CD14-positive monocyte (primary cell): ENCODE results near the gene CDHR2. TPM values are rescaled to one million over a fixed set of nuclear protein-coding genes. Genes with fewer than 3 reads are reported as not detected.

Experiments used
- DNase-seq, 3 donors: peaks; one replicate each; pipeline ENCODE4 v3.0.0-alpha.2; 2011 to 2022
- H2AFZ ChIP-seq: 2 replicates; pipeline ENCODE4 v1.6.0; 2012; ENCODE audit warnings: mild to moderate bottlenecking, low read depth, low read length, inconsistent platforms; ENCODE audit not compliant: insufficient read depth, poor library complexity, severe bottlenecking
- H3K27ac ChIP-seq, 2 donors: 1 replicate in 1 of 2; 2 replicates in 1 of 2; pipeline ENCODE4 v1.5.1; 2012 to 2013; ENCODE audit warnings: low read length in 2 of 2, control low read depth in 1 of 2, inconsistent platforms in 1 of 2, low read depth in 1 of 2, mild to moderate bottlenecking in 1 of 2
- H3K27me3 ChIP-seq, 2 donors: one replicate each; pipeline versions ENCODE4 v1.6.0 to v1.6.1; 2011 to 2013; ENCODE audit warnings: low read length in 2 of 2; ENCODE audit not compliant: control insufficient read depth in 2 of 2, insufficient read depth in 2 of 2
- H3K36me3 ChIP-seq, 2 donors: replicated peaks in 1 of 2; 1 replicate in 1 of 2; 2 replicates in 1 of 2; pipeline versions ENCODE4 v1.5.1 to v1.6.1; 2012 to 2013; ENCODE audit warnings: low read length in 2 of 2, control low read depth in 1 of 2, inconsistent platforms in 1 of 2, mild to moderate bottlenecking in 1 of 2; ENCODE audit not compliant: insufficient read depth in 2 of 2, control insufficient read depth in 1 of 2
- H3K4me1 ChIP-seq, 2 donors: 1 replicate in 1 of 2; 2 replicates in 1 of 2; pipeline versions ENCODE4 v1.5.1 to v1.6.1; 2012 to 2013; ENCODE audit warnings: low read length in 2 of 2, control low read depth in 1 of 2, inconsistent platforms in 1 of 2, mild to moderate bottlenecking in 1 of 2, moderate library complexity in 1 of 2; ENCODE audit not compliant: insufficient read depth in 2 of 2, control insufficient read depth in 1 of 2
- H3K4me2 ChIP-seq: replicated peaks from 2 replicates; pipeline ENCODE3; 2012; ENCODE audit warnings: low read length, moderate library complexity, mild to moderate bottlenecking; ENCODE audit not compliant: poor library complexity, severe bottlenecking; ENCODE audit errors: extremely low read depth
- H3K4me3 ChIP-seq, 3 experiments: fragments of 200-600 bp in 1 of 3; sonication (generic) in 1 of 3; replicated peaks in 1 of 3; 1 replicate in 2 of 3; 2 replicates in 1 of 3; pipeline ENCODE4 v1.5.1; 2011 to 2013; ENCODE audit warnings: low read length in 3 of 3, mild to moderate bottlenecking in 3 of 3, control low read depth in 2 of 3, low read depth in 2 of 3, inconsistent platforms in 1 of 3, moderate library complexity in 1 of 3
- H3K79me2 ChIP-seq: 2 replicates; pipeline ENCODE4 v1.6.0; 2012; ENCODE audit warnings: mild to moderate bottlenecking, control low read depth, inconsistent platforms, low read length, moderate library complexity; ENCODE audit not compliant: insufficient read depth
- H3K9ac ChIP-seq: 2 replicates; pipeline ENCODE4 v1.6.0; 2017; ENCODE audit warnings: low read length, mild to moderate bottlenecking; ENCODE audit not compliant: insufficient read depth, poor library complexity, severe bottlenecking
- H3K9me3 ChIP-seq, 2 donors: replicated peaks in 1 of 2; 1 replicate in 1 of 2; 2 replicates in 1 of 2; pipeline versions ENCODE4 v1.5.1 to v1.6.1; 2012 to 2013; ENCODE audit warnings: low read length in 2 of 2, control low read depth in 1 of 2; ENCODE audit not compliant: control insufficient read depth in 1 of 2, insufficient read depth in 1 of 2
- H4K20me1 ChIP-seq: 2 replicates; pipeline ENCODE4 v1.6.0; 2012; ENCODE audit warnings: mild to moderate bottlenecking, low read length, control low read depth, moderate library complexity; ENCODE audit not compliant: insufficient read depth
- H3K27ac Mint-ChIP-seq, 7 donors: one replicate each; pipeline ENCODE4 v1.8.0; 2020; ENCODE audit warnings: mild to moderate bottlenecking in 7 of 7, mixed read lengths in 7 of 7, moderate library complexity in 6 of 7, inconsistent platforms in 2 of 7
- H3K27me3 Mint-ChIP-seq, 3 donors: one replicate each; pipeline ENCODE4 v1.8.0; 2021 to 2022; ENCODE audit warnings: low read depth in 3 of 3, mild to moderate bottlenecking in 3 of 3, mixed read lengths in 3 of 3, moderate library complexity in 3 of 3, inconsistent platforms in 1 of 3
- H3K36me3 Mint-ChIP-seq, 2 donors: one replicate each; pipeline ENCODE4 v1.8.0; 2020; ENCODE audit warnings: mixed read lengths in 2 of 2, inconsistent platforms in 1 of 2, mild to moderate bottlenecking in 1 of 2
- H3K4me1 Mint-ChIP-seq: one replicate; pipeline ENCODE4 v1.8.0; 2020; ENCODE audit warnings: mild to moderate bottlenecking, mixed read lengths
- H3K4me3 Mint-ChIP-seq, 2 donors: one replicate each; pipeline ENCODE4 v1.8.0; 2020; ENCODE audit warnings: mild to moderate bottlenecking in 2 of 2, mixed read lengths in 2 of 2, moderate library complexity in 1 of 2
- H3K9me3 Mint-ChIP-seq, 7 donors: one replicate each; pipeline ENCODE4 v1.8.0; 2020 to 2022; ENCODE audit warnings: mixed read lengths in 7 of 7, mild to moderate bottlenecking in 6 of 7, moderate library complexity in 6 of 7, inconsistent platforms in 2 of 7
- CTCF ChIP-seq: fragments of 200-600 bp; IDR thresholded peaks from one replicate; pipeline ENCODE4 v1.8.0; 2022; ENCODE audit warnings: antibody characterized with exemption, mild to moderate bottlenecking
- WGBS: methylation state at CpG from one replicate; pipeline ENCODE4 v1.1.5; 2013; ENCODE audit warnings: missing lambda C conversion rate; ENCODE audit not compliant: insufficient coverage; 5-methylcytosine and 5-hydroxymethylcytosine counted together
- intact Hi-C, 2 donors: fragments of 100-400 bp; cut with micrococcal nuclease; formaldehyde crosslinking; loops; one replicate each; pipeline versions ENCODE4 v1.15.0 to v1.15.1; 2023
- polyA plus RNA-seq, 3 donors: library from polyadenylated mRNA; depleted of rRNA in 1 of 3; unstranded in 2 of 3; stranded (reverse) in 1 of 3; fragments of 300-500 nt in 2 of 3; fragments of >200 nt in 1 of 3; fragmentation: Illumina TruSeq in 2 of 3; gene quantifications; 1 replicate in 2 of 3; 2 replicates in 1 of 3; pipeline ENCODE4 v1.2.3, GENCODE V29; 2012 to 2021

Gene CDHR2
- polyA plus RNA-seq, 3 donors: 0.12 TPM; not detected in 2

DNA sequence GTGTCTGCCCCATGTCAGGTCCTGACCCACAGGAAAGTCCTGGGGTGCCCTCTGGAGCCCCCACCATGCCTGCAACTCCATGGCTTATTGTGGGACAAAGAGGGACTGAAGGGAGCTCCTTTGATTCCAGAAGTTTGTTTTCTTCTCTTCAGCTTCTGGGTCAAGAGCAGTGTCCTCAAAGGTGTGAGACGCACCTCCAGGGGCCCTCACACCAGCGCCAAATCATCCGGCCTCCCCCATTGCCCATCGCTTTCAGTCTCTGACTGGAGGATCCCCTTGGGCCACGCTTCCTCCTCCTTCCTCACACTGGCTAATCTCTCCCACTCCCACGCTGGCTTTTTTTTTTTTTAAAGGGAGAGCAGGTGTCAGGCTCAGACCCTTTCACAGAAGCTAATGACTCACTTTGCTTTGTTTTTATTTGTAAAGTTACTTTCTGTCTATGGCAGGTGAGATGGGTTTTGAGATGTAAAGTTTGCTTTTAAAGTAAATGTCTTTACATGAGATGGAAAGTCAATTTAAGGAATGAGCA is 16.7 kb downstream of the CDHR2 start:
- peaks cover 0 to 6% (median 2%) of the 10 kb centered on the region in 7 donors for H3K9me3 Mint-ChIP-seq
- H3K36me3 ChIP-seq: no peaks in the 10 kb centered on the region
- no peaks in the 10 kb centered on the region for H3K4me1 Mint-ChIP-seq
- no peaks in the 10 kb centered on the region for H4K20me1 ChIP-seq
- H3K36me3 Mint-ChIP-seq: no peaks in the 10 kb centered on the region
- no peak overlapping the region for H3K4me3 Mint-ChIP-seq
- no peaks in the 10 kb centered on the region for H3K4me1 ChIP-seq
- H3K4me3 ChIP-seq: no peak overlapping the region
- H3K27ac ChIP-seq: no peak overlapping the region
- H3K9me3 ChIP-seq: peaks cover 0 to 3% of the 10 kb centered on the region in 2 donors
- no peak overlapping the region for H3K4me2 ChIP-seq
- no peak overlapping the region for H2AFZ ChIP-seq
- H3K79me2 ChIP-seq: no peaks in the 10 kb centered on the region
- peak overlapping the region in 1 of 7 donors; percentile 37 for H3K27ac Mint-ChIP-seq
- intact Hi-C loops: no loop called here
- DNase-seq: no peak
- H3K9ac ChIP-seq: no peak overlapping the region
- TF ChIP-seq CTCF: no peak
- H3K27me3 ChIP-seq: no peaks in the 10 kb centered on the region
- H3K27me3 Mint-ChIP-seq: peaks cover 5 to 11% (median 8%) of the 10 kb centered on the region in 3 donors
- 60% methylated on average over 1 of the region's 6 CpGs for WGBS

DNA sequence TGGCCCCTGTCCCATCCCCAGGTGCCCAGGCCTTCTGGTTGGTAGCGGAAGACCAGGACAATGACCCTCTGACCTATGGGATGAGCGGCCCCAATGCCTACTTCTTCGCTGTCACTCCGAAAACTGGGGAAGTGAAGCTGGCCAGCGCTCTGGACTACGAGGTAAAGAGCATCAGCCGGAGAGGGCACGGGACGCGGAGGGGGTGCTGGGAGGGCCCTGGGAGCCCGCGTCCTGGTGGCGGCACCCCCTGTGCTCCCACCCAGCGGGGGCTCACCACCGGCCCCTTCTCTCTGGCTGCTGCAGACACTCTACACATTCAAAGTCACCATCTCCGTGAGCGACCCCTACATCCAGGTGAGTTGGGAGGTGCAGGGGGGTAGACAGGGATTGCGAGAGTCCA is 19.5 kb downstream of the CDHR2 start:
- 82% methylated on average over 10 of the region's 18 CpGs for WGBS
- no peak for TF ChIP-seq CTCF
- no peak for DNase-seq
- H3K36me3 ChIP-seq: no peaks in the 10 kb centered on the region
- no peak overlapping the region for H3K4me2 ChIP-seq
- H3K27me3 ChIP-seq: no peaks in the 10 kb centered on the region
- intact Hi-C loops: no loop called here
- Mint-ChIP-seq H3K9me3 (peaks cover 0 to 6% (median 2%) of the 10 kb centered on the region in 7 donors), H3K4me3 (no peak overlapping the region), H3K4me1 (no peaks in the 10 kb centered on the region), H3K27ac (no peak overlapping the region), H3K27me3 (peaks cover 9 to 12% (median 12%) of the 10 kb centered on the region in 3 donors), H3K36me3 (no peaks in the 10 kb centered on the region)
- no peak overlapping the region for H2AFZ ChIP-seq
- H3K9ac ChIP-seq: no peak overlapping the region
- H3K4me3 ChIP-seq: no peak overlapping the region
- no peaks in the 10 kb centered on the region for H3K4me1 ChIP-seq
- H3K79me2 ChIP-seq: no peaks in the 10 kb centered on the region
- no peaks in the 10 kb centered on the region for H4K20me1 ChIP-seq
- peaks cover 0 to 3% of the 10 kb centered on the region in 2 donors for H3K9me3 ChIP-seq
- H3K27ac ChIP-seq: no peak overlapping the region
